Measurements from ENCODE around the gene EXD3.

DNA sequence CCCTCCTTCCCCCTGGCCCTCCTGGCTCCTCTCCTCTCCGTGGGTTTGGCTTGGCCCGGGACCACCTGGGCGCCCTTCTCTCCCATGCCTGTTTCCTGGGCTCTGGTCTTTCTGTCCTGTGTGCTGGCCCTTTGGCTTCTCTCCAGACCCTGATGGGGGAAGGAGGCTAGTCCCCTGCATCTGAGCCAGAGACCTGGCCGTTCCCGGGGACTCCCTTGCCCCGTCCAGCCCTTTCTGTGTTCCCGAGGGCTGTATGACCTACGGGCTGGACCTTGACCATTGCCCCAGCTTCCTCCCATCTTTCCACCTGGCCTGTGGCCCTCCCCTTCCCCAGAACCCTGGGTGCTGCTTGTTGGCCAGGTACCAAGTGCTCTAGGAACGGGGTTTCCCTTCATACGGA is 159.5 kb downstream of the EXD3 start:
- TF ChIP-seq, protein P1, sequence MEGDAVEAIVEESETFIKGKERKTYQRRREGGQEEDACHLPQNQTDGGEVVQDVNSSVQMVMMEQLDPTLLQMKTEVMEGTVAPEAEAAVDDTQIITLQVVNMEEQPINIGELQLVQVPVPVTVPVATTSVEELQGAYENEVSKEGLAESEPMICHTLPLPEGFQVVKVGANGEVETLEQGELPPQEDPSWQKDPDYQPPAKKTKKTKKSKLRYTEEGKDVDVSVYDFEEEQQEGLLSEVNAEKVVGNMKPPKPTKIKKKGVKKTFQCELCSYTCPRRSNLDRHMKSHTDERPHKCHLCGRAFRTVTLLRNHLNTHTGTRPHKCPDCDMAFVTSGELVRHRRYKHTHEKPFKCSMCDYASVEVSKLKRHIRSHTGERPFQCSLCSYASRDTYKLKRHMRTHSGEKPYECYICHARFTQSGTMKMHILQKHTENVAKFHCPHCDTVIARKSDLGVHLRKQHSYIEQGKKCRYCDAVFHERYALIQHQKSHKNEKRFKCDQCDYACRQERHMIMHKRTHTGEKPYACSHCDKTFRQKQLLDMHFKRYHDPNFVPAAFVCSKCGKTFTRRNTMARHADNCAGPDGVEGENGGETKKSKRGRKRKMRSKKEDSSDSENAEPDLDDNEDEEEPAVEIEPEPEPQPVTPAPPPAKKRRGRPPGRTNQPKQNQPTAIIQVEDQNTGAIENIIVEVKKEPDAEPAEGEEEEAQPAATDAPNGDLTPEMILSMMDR (conservative IDR thresholded peaks at IDR 0.05 in 1 of 2, IDR thresholded peaks at IDR 0.05 in 1 of 2; ENCODE audit: low read depth in 1 of 2, low read length in 2 of 2), result no peak
- no peak for TF ChIP-seq EZH2 (IDR thresholded peaks at IDR 0.05; ENCODE audit: low read length, missing control alignments)
